ENCODE measurements around the gene XPO6.

The XPO6 gene

DNA sequence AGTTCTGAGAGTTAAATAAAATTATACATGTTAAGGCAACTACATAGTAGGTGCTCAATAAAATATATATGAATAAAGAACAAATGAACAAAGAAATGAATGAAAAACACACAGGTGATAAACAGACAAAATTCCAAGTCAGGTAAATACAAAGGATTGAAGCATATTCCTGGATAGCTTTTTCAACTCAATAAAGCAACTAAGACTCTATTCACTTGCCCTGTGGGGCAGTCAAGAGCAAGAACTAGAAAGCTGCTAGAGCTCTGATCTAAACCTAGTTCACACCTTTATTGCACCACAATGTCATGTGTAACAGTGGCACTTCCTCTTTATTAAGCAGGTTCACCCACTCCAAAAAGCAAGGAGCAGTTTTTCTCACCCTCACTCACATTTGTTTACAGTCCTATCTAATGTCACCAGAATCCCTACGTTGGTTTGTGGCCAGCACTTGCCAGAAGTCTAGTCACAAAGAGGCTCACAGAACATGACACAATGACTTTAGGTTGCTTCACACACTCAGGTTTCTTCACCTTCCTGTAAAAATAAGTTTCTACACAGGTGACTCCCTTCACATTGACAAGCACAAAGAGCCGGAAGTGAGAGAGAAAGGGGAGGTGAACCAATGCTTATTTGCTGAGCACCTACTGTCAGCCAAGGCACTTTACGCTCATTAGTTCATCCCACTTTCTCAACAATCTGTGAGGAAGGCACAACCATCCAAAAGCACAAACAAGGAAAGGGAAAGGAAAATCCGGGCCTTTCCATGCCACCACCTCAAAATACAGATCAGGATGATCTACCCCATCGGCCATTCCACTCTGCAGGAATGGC, 70.8 kb downstream of the XPO6 start:
- TF ChIP-seq FOXM1 (IDR thresholded peaks at IDR 0.05; ENCODE audit: borderline replicate concordance), result no peak
- TF ChIP-seq HDGF (IDR thresholded peaks at IDR 0.05; ENCODE audit: borderline replicate concordance), result no peak
- no peak for TF ChIP-seq CTBP1 (IDR thresholded peaks at IDR 0.05; ENCODE audit: borderline replicate concordance)
- TF ChIP-seq FOXK2 (IDR thresholded peaks at IDR 0.05), result no peak
- no peak for TF ChIP-seq TARDBP (IDR thresholded peaks at IDR 0.05)
- TF ChIP-seq PKNOX1 (IDR thresholded peaks at IDR 0.05), result no peak
- no peak for TF ChIP-seq L3MBTL2 (conservative IDR thresholded peaks at IDR 0.05)
- no peak for TF ChIP-seq FOXA1 (IDR thresholded peaks at IDR 0.05)
- no peak for TF ChIP-seq ELF4 (IDR thresholded peaks at IDR 0.05)
- TF ChIP-seq SP1 (IDR thresholded peaks at IDR 0.05), result no peak
- no peak for TF ChIP-seq NFRKB (IDR thresholded peaks at IDR 0.05)
- no peak for TF ChIP-seq BHLHE40 (IDR thresholded peaks at IDR 0.05; ENCODE audit: borderline replicate concordance)
- TF ChIP-seq LEF1 (IDR thresholded peaks at IDR 0.05; ENCODE audit: borderline replicate concordance), result no peak
- no peak for TF ChIP-seq ARNT (IDR thresholded peaks at IDR 0.05)
- no peak for TF ChIP-seq ZNF384 (IDR thresholded peaks at IDR 0.05)
- TF ChIP-seq SUZ12 (IDR thresholded peaks at IDR 0.05), result no peak
- CTCF ChIA-PET, result no interaction called here
- POLR2A ChIA-PET, result no interaction called here
- DNase-seq (ENCODE audit: extremely low spot score), result no peak

GRCh38 chr16:28139530-28139929, 72.2 kb downstream of the XPO6 start:
- POLR2A ChIA-PET, result no interaction called here
- DNase-seq (ENCODE audit: extremely low spot score), result no peak

DNA sequence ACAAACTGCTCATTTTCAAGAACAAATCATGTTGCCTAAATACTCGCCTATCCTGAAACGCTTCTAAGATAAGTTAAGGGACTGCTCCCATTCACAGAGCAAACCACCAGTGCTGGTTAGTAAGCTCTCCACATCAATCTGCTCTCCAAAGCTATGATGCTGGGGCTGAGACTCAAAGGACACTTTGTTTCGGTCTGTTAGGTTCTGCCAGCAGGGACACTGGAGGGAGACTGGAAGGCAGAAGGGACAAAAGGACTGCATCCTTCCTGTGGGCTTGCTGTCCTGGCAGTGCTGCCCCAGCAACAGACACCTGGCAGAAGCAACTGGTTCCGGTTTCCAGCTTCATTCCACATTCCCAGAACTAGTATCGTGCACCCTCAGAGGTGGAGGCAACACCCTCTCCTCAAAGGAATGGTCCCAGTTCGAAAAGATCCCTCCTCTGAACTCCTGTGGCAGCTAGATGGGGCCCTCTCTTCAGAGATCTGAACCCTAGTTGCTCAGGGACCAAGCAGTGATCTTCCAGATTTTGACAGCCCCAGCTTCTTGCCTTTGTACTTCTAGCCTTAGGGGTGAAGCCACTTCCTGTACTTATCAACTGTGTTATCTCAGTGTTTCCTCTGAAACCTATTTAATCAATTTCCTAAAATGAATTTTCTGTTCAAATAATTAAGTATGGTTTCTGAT, 74.9 kb downstream of the XPO6 start:
- ChIA-PET POLR2A (no interaction called here), CTCF (no interaction called here)
- TF ChIP-seq TARDBP (IDR thresholded peaks at IDR 0.05) (no peak), ZNF384 (IDR thresholded peaks at IDR 0.05) (no peak), CTBP1 (IDR thresholded peaks at IDR 0.05; ENCODE audit: borderline replicate concordance) (no peak), BHLHE40 (IDR thresholded peaks at IDR 0.05; ENCODE audit: borderline replicate concordance) (no peak), ARNT (IDR thresholded peaks at IDR 0.05) (no peak), SP1 (IDR thresholded peaks at IDR 0.05) (no peak), FOXK2 (IDR thresholded peaks at IDR 0.05) (no peak), NFRKB (IDR thresholded peaks at IDR 0.05) (no peak), PKNOX1 (IDR thresholded peaks at IDR 0.05) (no peak), HDGF (IDR thresholded peaks at IDR 0.05; ENCODE audit: borderline replicate concordance) (no peak), L3MBTL2 (conservative IDR thresholded peaks at IDR 0.05) (no peak), SUZ12 (IDR thresholded peaks at IDR 0.05) (no peak), FOXA1 (IDR thresholded peaks at IDR 0.05) (no peak), LEF1 (IDR thresholded peaks at IDR 0.05; ENCODE audit: borderline replicate concordance) (no peak), ELF4 (IDR thresholded peaks at IDR 0.05) (no peak)
- DNase-seq (ENCODE audit: extremely low spot score), result no peak

More at GRCh38 chr16:28139530-28139929, 72.2 kb downstream of the XPO6 start:
- CTCF ChIA-PET, result no interaction called here
- TF ChIP-seq LEF1 (IDR thresholded peaks at IDR 0.05; ENCODE audit: borderline replicate concordance) (no peak), TARDBP (IDR thresholded peaks at IDR 0.05) (no peak), ZNF384 (IDR thresholded peaks at IDR 0.05) (no peak), FOXA1 (IDR thresholded peaks at IDR 0.05) (no peak), ELF4 (IDR thresholded peaks at IDR 0.05) (no peak), SP1 (IDR thresholded peaks at IDR 0.05) (no peak), CTBP1 (IDR thresholded peaks at IDR 0.05; ENCODE audit: borderline replicate concordance) (no peak), NFRKB (IDR thresholded peaks at IDR 0.05) (no peak), L3MBTL2 (conservative IDR thresholded peaks at IDR 0.05) (no peak), FOXK2 (IDR thresholded peaks at IDR 0.05) (no peak), PKNOX1 (IDR thresholded peaks at IDR 0.05) (no peak), FOXM1 (IDR thresholded peaks at IDR 0.05; ENCODE audit: borderline replicate concordance) (no peak), SUZ12 (IDR thresholded peaks at IDR 0.05) (no peak), BHLHE40 (IDR thresholded peaks at IDR 0.05; ENCODE audit: borderline replicate concordance) (no peak), HDGF (IDR thresholded peaks at IDR 0.05; ENCODE audit: borderline replicate concordance) (no peak), ARNT (IDR thresholded peaks at IDR 0.05) (no peak)

GRCh38 chr16:28133666-28134065, 78.1 kb downstream of the XPO6 start:
- DNase-seq (ENCODE audit: extremely low spot score), result no peak
- ChIA-PET CTCF (no interaction called here), POLR2A (no interaction called here)
- TF ChIP-seq LEF1 (IDR thresholded peaks at IDR 0.05; ENCODE audit: borderline replicate concordance) (no peak), FOXA1 (IDR thresholded peaks at IDR 0.05) (no peak), ELF4 (IDR thresholded peaks at IDR 0.05) (no peak), PKNOX1 (IDR thresholded peaks at IDR 0.05) (no peak), ZNF384 (IDR thresholded peaks at IDR 0.05) (no peak), NFRKB (IDR thresholded peaks at IDR 0.05) (no peak), CTBP1 (IDR thresholded peaks at IDR 0.05; ENCODE audit: borderline replicate concordance) (no peak), FOXK2 (IDR thresholded peaks at IDR 0.05) (no peak), HDGF (IDR thresholded peaks at IDR 0.05; ENCODE audit: borderline replicate concordance) (no peak), SUZ12 (IDR thresholded peaks at IDR 0.05) (no peak), BHLHE40 (IDR thresholded peaks at IDR 0.05; ENCODE audit: borderline replicate concordance) (no peak), ARNT (IDR thresholded peaks at IDR 0.05) (no peak)

Measured in HEK293T (cell line).